Suprapubic skin (tissue), 4 donors: Measurements from ENCODE around the gene UVSSA. TPM values are rescaled to one million over a fixed set of nuclear protein-coding genes. Genes with fewer than 3 reads are reported as not detected.

Experiments
- DNase-seq, 2 donors: peaks; one replicate each; pipeline ENCODE4 v3.0.0-alpha.2; 2019; ENCODE audit warnings: low spot score in 2 of 2
- H3K27ac ChIP-seq: fragments of 200-600 bp; sonication (generic); one replicate; pipeline ENCODE4 v1.5.1; 2019
- H3K27me3 ChIP-seq: fragments of 200-600 bp; sonication (generic); one replicate; pipeline ENCODE4 v1.5.1; 2019
- H3K36me3 ChIP-seq: fragments of 200-600 bp; sonication (generic); one replicate; pipeline ENCODE4 v1.5.1; 2019
- H3K4me1 ChIP-seq: fragments of 200-600 bp; sonication (generic); one replicate; pipeline ENCODE4 v1.5.1; 2019
- H3K4me3 ChIP-seq: fragments of 200-600 bp; sonication (generic); one replicate; pipeline ENCODE4 v1.5.1; 2019; ENCODE audit warnings: mild to moderate bottlenecking
- H3K9me3 ChIP-seq: fragments of 200-600 bp; sonication (generic); one replicate; pipeline ENCODE4 v1.5.1; 2019
- CTCF ChIP-seq, 2 donors: fragments of 200-600 bp in 1 of 2; fragments of 450-650 bp in 1 of 2; sonication (generic) in 1 of 2; IDR thresholded peaks; one replicate each; pipeline ENCODE4 v1.5.1; 2016 to 2019; ENCODE audit warnings: antibody characterized with exemption in 2 of 2, mild to moderate bottlenecking in 1 of 2, moderate library complexity in 1 of 2
- EP300 ChIP-seq: sonication (generic); formaldehyde crosslinking; IDR thresholded peaks from one replicate; pipeline ENCODE4 v1.6.1; 2017; ENCODE audit warnings: antibody characterized with exemption
- POLR2A ChIP-seq, 2 donors: fragments of 450-650 bp; IDR thresholded peaks; one replicate each; pipeline ENCODE4 v1.6.1; 2017; ENCODE audit warnings: antibody characterized with exemption in 2 of 2, mild to moderate bottlenecking in 2 of 2, moderate library complexity in 2 of 2
- POLR2AphosphoS5 ChIP-seq, 3 donors: sonication (generic); formaldehyde crosslinking; IDR thresholded peaks; one replicate each; pipeline ENCODE4 v1.6.1; 2017; ENCODE audit warnings: antibody characterized with exemption in 3 of 3
- WGBS: methylation state at CpG from one replicate; pipeline ENCODE4 v1.1.5; 2018; 5-methylcytosine and 5-hydroxymethylcytosine counted together
- total RNA-seq, 4 donors: library from RNA; depleted of rRNA; stranded (reverse); fragments of >200 nt; gene quantifications; one replicate each; pipeline ENCODE4 v1.1.0, GENCODE V29; 2016

UVSSA gene
- total RNA-seq, 4 donors from 2014 or later, result 16.2 to 107 (median 24.9) TPM

- 97% methylated on average over 28 of the region's 42 CpGs for WGBS
- Histone ChIP-seq H3K27ac (no peak overlapping the region), H3K27me3 (no peaks in the 10 kb centered on the region), H3K4me1 (no peaks in the 10 kb centered on the region), H3K9me3 (no peaks in the 10 kb centered on the region), H3K4me3 (no peak overlapping the region), H3K36me3 (peaks cover 67% of the 10 kb centered on the region)
- TF ChIP-seq CTCF (IDR thresholded peaks at IDR 0.05), result no peak
- no peak for TF ChIP-seq POLR2AphosphoS5 (IDR thresholded peaks at IDR 0.05)
- no peak for TF ChIP-seq EP300
- TF ChIP-seq POLR2A (IDR thresholded peaks at IDR 0.05), result no peak
- peak in 1 of 2 donors; percentile 35 for DNase-seq
Observed at GRCh38 chr4:1373892-1374705, 27.1 kb downstream of the UVSSA start.

GRCh38 chr4:1374706-1375045, 27.7 kb downstream of the UVSSA start:
- H3K27me3 ChIP-seq, result no peaks in the 10 kb centered on the region

GRCh38 chr4:1375051-1375721, 28.2 kb downstream of the UVSSA start:
- Histone ChIP-seq H3K36me3 (peaks cover 74% of the 10 kb centered on the region), H3K27ac (no peak overlapping the region), H3K9me3 (no peaks in the 10 kb centered on the region), H3K4me1 (no peaks in the 10 kb centered on the region), H3K27me3 (no peaks in the 10 kb centered on the region), H3K4me3 (no peak overlapping the region)
- peak in 1 of 2 donors; percentile 44 for DNase-seq
- 95% methylated on average over 23 of the region's 36 CpGs for WGBS
- TF ChIP-seq POLR2A (IDR thresholded peaks at IDR 0.05) (no peak), EP300 (no peak), CTCF (IDR thresholded peaks at IDR 0.05) (no peak), POLR2AphosphoS5 (IDR thresholded peaks at IDR 0.05) (no peak)

More at GRCh38 chr4:1374706-1375045, 27.7 kb downstream of the UVSSA start:
- H3K4me1 ChIP-seq, result no peaks in the 10 kb centered on the region
- H3K9me3 ChIP-seq, result no peaks in the 10 kb centered on the region
- no peak overlapping the region for H3K27ac ChIP-seq
- TF ChIP-seq POLR2A (IDR thresholded peaks at IDR 0.05) (no peak), EP300 (no peak), POLR2AphosphoS5 (IDR thresholded peaks at IDR 0.05) (no peak), CTCF (IDR thresholded peaks at IDR 0.05) (no peak)
- H3K36me3 ChIP-seq, result peaks cover 71% of the 10 kb centered on the region
- H3K4me3 ChIP-seq, result no peak overlapping the region
- WGBS, result 100% methylated on average over 2 of the region's 14 CpGs
- DNase-seq, result peak in 1 of 2 donors; percentile 49

- no peaks in the 10 kb centered on the region for H3K27me3 ChIP-seq
- H3K9me3 ChIP-seq, result no peaks in the 10 kb centered on the region
- peaks cover 76% of the 10 kb centered on the region for H3K36me3 ChIP-seq
- H3K4me1 ChIP-seq, result no peaks in the 10 kb centered on the region
- 78% methylated on average over 2 of the region's 17 CpGs for WGBS
- peak in 1 of 2 donors; percentile 41 for DNase-seq
- no peak overlapping the region for H3K27ac ChIP-seq
- no peak overlapping the region for H3K4me3 ChIP-seq
- no peak for TF ChIP-seq EP300
- TF ChIP-seq POLR2A (IDR thresholded peaks at IDR 0.05), result no peak
Observed at GRCh38 chr4:1375761-1376322, 28.8 kb downstream of the UVSSA start.

GRCh38 chr4:1376391-1376840, 29.4 kb downstream of the UVSSA start:
- no peaks in the 10 kb centered on the region for H3K4me1 ChIP-seq
- H3K27ac ChIP-seq, result no peak overlapping the region
- no peak for TF ChIP-seq POLR2A (IDR thresholded peaks at IDR 0.05)
- TF ChIP-seq CTCF (IDR thresholded peaks at IDR 0.05), result no peak
- TF ChIP-seq EP300, result no peak
- peaks cover 77% of the 10 kb centered on the region for H3K36me3 ChIP-seq
- no peak overlapping the region for H3K4me3 ChIP-seq
- DNase-seq, result peak in 1 of 2 donors; percentile 56
- 88% methylated on average over 21 of the region's 23 CpGs for WGBS
- H3K27me3 ChIP-seq, result no peaks in the 10 kb centered on the region
- no peaks in the 10 kb centered on the region for H3K9me3 ChIP-seq
